ENCODE data around the gene GALNTL6.

GALNTL6 gene

DNA sequence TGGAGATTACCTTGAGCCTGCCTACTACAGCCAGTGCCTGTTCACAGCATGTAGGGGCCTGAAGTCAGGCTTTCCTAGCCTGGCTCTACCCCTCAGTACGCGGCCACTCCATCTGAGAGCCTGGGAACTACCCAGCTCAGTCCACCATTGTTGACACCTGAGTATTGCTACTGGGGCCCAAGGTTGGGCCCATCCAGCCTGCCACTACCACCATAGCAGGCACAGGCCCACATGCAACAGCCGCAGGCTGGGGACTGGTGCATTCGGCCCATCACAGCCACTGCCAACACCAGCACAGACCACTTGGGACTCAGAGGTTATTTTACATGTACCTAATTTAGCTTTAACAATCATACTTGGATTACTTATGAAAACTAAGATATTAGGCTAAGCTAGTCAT, 314.0 kb downstream of the GALNTL6 start:
- no peak for DNase-seq (ENCODE audit: low spot score)
- H3K4me3 Mint-ChIP-seq, result no peak overlapping the region
- no peaks in the 10 kb centered on the region for H3K4me1 Mint-ChIP-seq (ENCODE audit: low read depth)
- no peaks in the 10 kb centered on the region for H3K27me3 Mint-ChIP-seq (ENCODE audit: low read depth)
- no peak overlapping the region for H3K27ac Mint-ChIP-seq
- H3K9me3 Mint-ChIP-seq, result peaks cover under 1% of the 10 kb centered on the region
- H3K36me3 Mint-ChIP-seq (ENCODE audit: low read depth), result no peaks in the 10 kb centered on the region

DNA sequence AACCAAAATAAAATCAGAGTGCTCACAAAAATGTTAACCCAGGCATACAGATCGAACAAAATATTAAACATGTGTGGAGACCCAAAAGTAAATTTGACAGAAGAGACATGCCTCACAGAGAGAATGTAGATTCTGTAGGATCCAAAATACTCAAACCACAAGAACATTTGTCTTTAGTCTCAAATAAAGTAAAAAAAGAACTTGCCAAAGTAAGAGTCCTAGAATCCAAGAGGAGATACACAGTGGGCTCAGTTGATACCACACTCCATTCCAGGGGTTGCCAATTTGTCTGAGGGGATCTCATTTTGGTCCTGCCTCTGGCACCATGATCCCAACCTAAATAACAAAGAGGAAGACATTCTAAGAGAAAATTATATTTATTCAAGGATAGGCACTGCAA, 316.4 kb downstream of the GALNTL6 start:
- DNase-seq (ENCODE audit: low spot score), result no peak
- Mint-ChIP-seq H3K27me3 (ENCODE audit: low read depth) (no peaks in the 10 kb centered on the region), H3K4me3 (no peak overlapping the region)

DNA sequence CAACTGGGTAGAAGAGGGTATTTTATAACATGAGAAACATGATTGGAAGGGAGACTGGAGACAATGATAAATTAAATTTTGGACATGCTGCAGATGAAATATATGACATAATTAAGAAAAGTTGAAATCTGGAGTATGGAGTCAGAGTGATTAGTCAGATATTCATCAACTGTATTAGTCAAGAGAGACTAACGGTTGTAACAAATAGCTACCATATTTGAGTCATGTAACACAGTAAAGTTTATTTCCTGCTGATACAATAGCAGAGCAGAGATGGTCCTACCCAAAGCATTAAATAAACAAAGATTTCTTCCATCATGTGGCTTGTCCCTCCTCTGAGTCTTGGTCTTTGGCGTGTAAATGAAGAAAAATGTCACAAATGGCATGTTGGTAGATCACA, 321.3 kb downstream of the GALNTL6 start:
- DNase-seq (ENCODE audit: low spot score), result no peak
- no peaks in the 10 kb centered on the region for H3K36me3 Mint-ChIP-seq (ENCODE audit: low read depth)
- no peak overlapping the region for H3K27ac Mint-ChIP-seq
- no peaks in the 10 kb centered on the region for H3K27me3 Mint-ChIP-seq (ENCODE audit: low read depth)
- H3K4me1 Mint-ChIP-seq (ENCODE audit: low read depth), result no peaks in the 10 kb centered on the region
- H3K9me3 Mint-ChIP-seq, result no peaks in the 10 kb centered on the region
- H3K4me3 Mint-ChIP-seq, result no peak overlapping the region

More for the DNA sequence above, 316.4 kb downstream of the GALNTL6 start:
- H3K9me3 Mint-ChIP-seq, result no peaks in the 10 kb centered on the region
- H3K27ac Mint-ChIP-seq, result no peak overlapping the region
- H3K36me3 Mint-ChIP-seq (ENCODE audit: low read depth), result no peaks in the 10 kb centered on the region
- H3K4me1 Mint-ChIP-seq (ENCODE audit: low read depth), result no peaks in the 10 kb centered on the region

DNA sequence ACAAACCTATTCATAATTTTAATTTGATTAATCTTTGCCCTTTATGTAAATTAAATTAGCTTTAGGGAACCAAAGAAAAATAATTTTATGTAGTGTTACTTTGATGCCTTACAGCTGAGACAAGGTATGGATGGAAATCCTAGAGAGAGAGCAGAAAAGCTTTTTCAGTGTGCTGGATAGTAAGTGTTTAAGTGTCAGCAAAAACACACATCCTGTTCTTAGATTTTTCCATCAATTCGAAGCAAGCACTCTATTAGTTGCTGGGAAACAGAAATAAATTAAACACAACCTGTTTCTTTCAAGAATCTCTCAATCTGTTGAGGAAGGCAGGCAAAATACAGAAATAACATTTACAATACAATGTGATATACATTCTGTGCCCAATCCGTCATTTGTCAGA, 327.8 kb downstream of the GALNTL6 start:
- Mint-ChIP-seq H3K4me3 (no peak overlapping the region), H3K4me1 (ENCODE audit: low read depth) (no peaks in the 10 kb centered on the region), H3K9me3 (no peaks in the 10 kb centered on the region), H3K36me3 (ENCODE audit: low read depth) (no peaks in the 10 kb centered on the region), H3K27ac (no peak overlapping the region), H3K27me3 (ENCODE audit: low read depth) (no peaks in the 10 kb centered on the region)
- DNase-seq (ENCODE audit: low spot score), result no peak

DNA sequence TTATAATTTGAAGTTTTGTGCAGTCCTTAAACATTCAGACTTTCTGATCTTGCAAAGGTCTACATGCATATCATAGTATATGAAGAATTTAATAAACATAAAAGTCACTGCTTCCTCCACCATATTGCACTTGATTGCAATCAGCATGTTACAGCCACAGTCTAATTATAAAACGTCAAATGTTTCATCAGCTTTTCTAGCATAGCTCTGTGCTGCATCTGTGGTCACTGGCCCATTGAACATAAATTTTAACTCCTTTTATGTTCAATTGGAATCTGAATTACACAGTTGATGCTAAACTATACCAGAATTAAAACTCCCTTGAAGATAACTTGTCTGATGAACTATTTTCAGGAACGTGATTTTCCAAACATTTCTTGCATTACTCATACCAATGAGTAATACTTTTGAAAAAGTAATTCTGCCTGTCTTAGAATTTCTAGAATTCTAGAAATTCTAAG, 329.1 kb downstream of the GALNTL6 start:
- H3K4me3 Mint-ChIP-seq, result no peak overlapping the region
- H3K4me1 Mint-ChIP-seq (ENCODE audit: low read depth), result no peaks in the 10 kb centered on the region
- no peak for DNase-seq (ENCODE audit: low spot score)
- no peaks in the 10 kb centered on the region for H3K9me3 Mint-ChIP-seq
- no peaks in the 10 kb centered on the region for H3K36me3 Mint-ChIP-seq (ENCODE audit: low read depth)
- no peak overlapping the region for H3K27ac Mint-ChIP-seq
- no peaks in the 10 kb centered on the region for H3K27me3 Mint-ChIP-seq (ENCODE audit: low read depth)

DNA sequence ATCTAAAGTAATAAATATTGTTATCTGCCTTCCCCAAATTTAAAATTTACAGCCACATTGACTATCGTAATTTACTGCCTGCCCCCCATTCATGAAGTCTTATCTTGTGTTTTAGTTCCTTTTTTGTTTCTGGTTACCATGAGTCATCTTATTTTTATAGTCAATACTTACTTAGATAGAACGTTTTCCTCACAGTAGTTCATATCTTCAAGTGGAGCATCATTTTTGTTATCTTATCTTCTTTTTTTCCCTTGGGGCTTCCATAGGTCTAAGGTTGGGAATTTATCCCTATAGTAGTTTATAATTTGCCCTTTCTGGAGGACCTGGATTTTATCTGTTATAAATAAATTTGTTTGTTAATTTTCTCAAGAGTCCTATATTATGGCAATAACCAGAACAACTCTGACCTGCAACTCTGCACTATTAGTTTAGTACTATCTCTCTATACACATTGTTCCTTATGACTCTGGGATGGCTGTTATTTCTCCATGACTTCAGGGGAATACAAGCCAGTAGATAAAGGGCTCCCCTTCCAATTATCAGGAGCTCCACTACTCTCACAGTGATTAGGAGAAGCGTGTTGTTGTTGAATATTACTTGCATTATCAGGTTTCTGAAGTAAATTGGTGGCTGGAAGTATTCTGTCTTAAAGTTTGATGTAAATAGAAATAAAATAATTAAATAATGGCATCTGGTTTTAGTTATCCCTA, 330.6 kb downstream of the GALNTL6 start:
- H3K4me1 Mint-ChIP-seq (ENCODE audit: low read depth), result no peaks in the 10 kb centered on the region
- H3K27ac Mint-ChIP-seq, result no peak overlapping the region
- H3K9me3 Mint-ChIP-seq, result no peaks in the 10 kb centered on the region
- no peak overlapping the region for H3K4me3 Mint-ChIP-seq
- no peaks in the 10 kb centered on the region for H3K27me3 Mint-ChIP-seq (ENCODE audit: low read depth)
- H3K36me3 Mint-ChIP-seq (ENCODE audit: low read depth), result no peaks in the 10 kb centered on the region
- DNase-seq (ENCODE audit: low spot score), result no peak

DNA sequence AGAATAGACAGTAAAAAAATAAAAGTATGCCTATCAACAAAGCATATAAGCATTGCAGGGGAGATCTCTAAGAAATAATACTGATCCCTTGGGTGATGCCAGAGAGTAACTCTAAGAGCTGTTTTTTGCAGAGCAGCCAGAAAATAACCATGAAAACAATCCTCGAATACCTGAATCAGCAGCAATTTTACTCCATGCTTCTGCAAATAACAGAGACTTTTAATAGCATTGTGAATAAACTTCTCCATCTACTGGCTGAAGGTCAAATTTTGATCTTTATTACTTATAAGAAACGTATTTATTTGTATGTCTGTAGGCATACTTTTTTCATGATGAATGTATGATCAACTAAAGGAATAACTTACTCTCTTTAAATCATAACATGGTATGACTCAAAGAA, 334.5 kb downstream of the GALNTL6 start:
- DNase-seq (ENCODE audit: low spot score), result no peak
- no peaks in the 10 kb centered on the region for H3K9me3 Mint-ChIP-seq
- no peak overlapping the region for H3K27ac Mint-ChIP-seq
- no peaks in the 10 kb centered on the region for H3K27me3 Mint-ChIP-seq (ENCODE audit: low read depth)
- H3K36me3 Mint-ChIP-seq (ENCODE audit: low read depth), result no peaks in the 10 kb centered on the region
- no peaks in the 10 kb centered on the region for H3K4me1 Mint-ChIP-seq (ENCODE audit: low read depth)
- no peak overlapping the region for H3K4me3 Mint-ChIP-seq

DNA sequence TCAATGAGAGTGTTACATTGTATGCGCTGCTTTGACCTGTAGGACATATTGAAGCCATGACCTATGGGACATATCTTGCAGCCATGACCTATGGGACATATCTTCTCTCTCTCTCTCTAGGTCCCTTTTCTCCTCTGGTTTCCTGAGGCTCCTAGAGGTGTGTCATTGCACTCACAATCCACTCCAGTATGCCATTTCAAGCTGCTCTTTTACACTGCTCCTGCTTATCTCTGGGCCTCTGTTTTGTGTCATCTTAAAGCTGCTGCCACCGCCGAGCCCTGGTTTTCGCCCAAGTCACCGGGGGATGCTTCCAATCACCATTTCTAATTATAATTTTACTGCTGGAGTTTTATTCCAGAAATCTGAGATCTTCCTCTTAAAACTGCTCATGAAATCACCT, 336.1 kb downstream of the GALNTL6 start:
- H3K27ac Mint-ChIP-seq, result no peak overlapping the region
- H3K9me3 Mint-ChIP-seq, result no peaks in the 10 kb centered on the region
- no peaks in the 10 kb centered on the region for H3K27me3 Mint-ChIP-seq (ENCODE audit: low read depth)
- no peaks in the 10 kb centered on the region for H3K4me1 Mint-ChIP-seq (ENCODE audit: low read depth)
- DNase-seq (ENCODE audit: low spot score), result no peak
- H3K4me3 Mint-ChIP-seq, result no peak overlapping the region
- no peaks in the 10 kb centered on the region for H3K36me3 Mint-ChIP-seq (ENCODE audit: low read depth)

DNA sequence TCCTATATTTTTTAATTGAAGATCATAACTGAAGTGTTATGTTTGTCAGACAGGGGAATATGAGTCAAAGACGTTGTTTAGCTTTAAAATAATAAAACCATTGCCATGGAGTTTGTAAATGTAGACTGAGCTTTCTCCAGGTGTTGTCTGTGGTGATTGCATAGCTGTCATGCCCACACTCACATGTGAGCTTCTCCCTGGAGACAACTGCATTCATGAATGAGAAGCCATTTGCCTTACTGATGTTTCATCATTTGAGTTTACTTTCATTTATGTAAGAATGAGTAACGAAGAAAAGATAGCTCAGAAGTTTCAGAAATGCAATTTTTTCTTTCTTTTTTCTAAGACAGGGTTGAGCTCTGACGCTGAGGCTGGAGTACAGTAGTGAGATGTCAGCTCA, 339.1 kb downstream of the GALNTL6 start:
- DNase-seq (ENCODE audit: low spot score), result no peak
- no peak overlapping the region for H3K4me3 Mint-ChIP-seq
- no peaks in the 10 kb centered on the region for H3K27me3 Mint-ChIP-seq (ENCODE audit: low read depth)
- H3K27ac Mint-ChIP-seq, result no peak overlapping the region
- no peaks in the 10 kb centered on the region for H3K4me1 Mint-ChIP-seq (ENCODE audit: low read depth)
- H3K36me3 Mint-ChIP-seq (ENCODE audit: low read depth), result no peaks in the 10 kb centered on the region
- no peaks in the 10 kb centered on the region for H3K9me3 Mint-ChIP-seq

DNA sequence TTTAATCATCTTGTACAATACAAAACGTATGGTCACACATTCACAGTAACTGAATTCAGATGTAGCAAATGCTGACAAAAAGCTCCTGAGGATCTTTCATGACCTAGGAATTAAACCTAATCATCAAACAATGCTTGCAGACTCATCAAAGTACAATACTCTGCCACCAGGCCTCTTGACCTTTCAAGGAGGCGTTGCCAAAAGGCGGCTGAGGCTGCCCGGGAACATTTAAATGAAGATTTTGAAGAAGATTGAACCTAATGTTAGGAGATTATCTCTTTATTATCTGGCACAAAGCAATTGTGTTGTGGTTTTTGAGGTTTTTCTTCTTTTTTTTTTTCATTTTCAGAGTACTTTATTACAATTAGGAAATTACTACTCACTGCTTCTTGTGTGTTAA, 340.5 kb downstream of the GALNTL6 start:
- H3K36me3 Mint-ChIP-seq (ENCODE audit: low read depth), result no peaks in the 10 kb centered on the region

DNA sequence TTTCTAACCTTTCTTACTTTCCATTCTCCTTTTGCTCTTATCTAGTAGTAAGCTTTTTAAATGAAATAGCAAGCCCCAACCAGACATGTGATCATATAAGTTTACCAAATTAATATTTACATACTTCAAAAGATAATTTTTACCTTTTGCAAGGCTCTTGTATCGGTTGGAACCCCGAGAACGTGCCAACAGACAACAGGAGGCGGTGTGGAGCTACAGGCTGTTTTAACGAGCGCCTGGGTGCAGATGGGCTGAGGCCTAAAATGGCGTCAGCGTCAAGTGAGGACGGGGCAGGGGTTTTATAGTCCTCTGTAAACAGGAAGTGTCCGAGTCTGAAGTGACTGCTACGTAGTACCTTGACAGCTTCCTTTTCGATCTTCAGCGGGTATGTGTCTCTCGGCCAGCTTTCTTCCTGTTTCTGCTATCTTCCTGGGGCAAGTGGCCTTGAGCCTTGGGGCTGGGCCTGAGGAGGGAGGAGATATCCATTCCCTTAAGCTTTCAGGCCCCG, 342.7 kb downstream of the GALNTL6 start:
- DNase-seq (ENCODE audit: low spot score), result no peak
- Mint-ChIP-seq H3K4me1 (ENCODE audit: low read depth) (no peaks in the 10 kb centered on the region), H3K4me3 (no peak overlapping the region), H3K9me3 (no peaks in the 10 kb centered on the region), H3K27me3 (ENCODE audit: low read depth) (no peaks in the 10 kb centered on the region), H3K27ac (no peak overlapping the region), H3K36me3 (ENCODE audit: low read depth) (no peaks in the 10 kb centered on the region)

More for the DNA sequence above, 340.5 kb downstream of the GALNTL6 start:
- no peaks in the 10 kb centered on the region for H3K9me3 Mint-ChIP-seq
- no peak overlapping the region for H3K27ac Mint-ChIP-seq
- no peak overlapping the region for H3K4me3 Mint-ChIP-seq
- DNase-seq (ENCODE audit: low spot score), result no peak
- H3K4me1 Mint-ChIP-seq (ENCODE audit: low read depth), result no peaks in the 10 kb centered on the region
- H3K27me3 Mint-ChIP-seq (ENCODE audit: low read depth), result no peaks in the 10 kb centered on the region

DNA sequence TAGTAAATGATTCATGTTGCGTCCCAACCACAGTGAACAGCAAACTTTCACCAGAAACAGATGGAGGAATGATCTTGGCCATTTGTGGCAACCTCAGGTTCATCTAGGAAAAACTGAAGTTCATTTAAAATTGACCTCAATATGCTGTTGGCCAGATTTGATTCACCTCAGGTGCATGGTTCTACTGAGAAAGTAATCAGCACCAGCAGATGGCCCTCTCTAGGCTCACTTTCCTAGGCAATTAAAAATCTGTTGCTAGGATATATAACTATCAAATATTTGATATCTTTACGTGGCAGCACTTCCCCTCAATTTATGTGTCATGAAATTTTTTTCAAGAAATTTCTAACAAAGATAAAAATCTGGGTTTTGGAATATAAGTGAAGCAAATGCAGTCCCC, 344.7 kb downstream of the GALNTL6 start:
- Mint-ChIP-seq H3K36me3 (ENCODE audit: low read depth) (no peaks in the 10 kb centered on the region), H3K4me3 (no peak overlapping the region), H3K27me3 (ENCODE audit: low read depth) (no peaks in the 10 kb centered on the region), H3K27ac (no peak overlapping the region), H3K4me1 (ENCODE audit: low read depth) (no peaks in the 10 kb centered on the region), H3K9me3 (no peaks in the 10 kb centered on the region)
- DNase-seq (ENCODE audit: low spot score), result no peak

DNA sequence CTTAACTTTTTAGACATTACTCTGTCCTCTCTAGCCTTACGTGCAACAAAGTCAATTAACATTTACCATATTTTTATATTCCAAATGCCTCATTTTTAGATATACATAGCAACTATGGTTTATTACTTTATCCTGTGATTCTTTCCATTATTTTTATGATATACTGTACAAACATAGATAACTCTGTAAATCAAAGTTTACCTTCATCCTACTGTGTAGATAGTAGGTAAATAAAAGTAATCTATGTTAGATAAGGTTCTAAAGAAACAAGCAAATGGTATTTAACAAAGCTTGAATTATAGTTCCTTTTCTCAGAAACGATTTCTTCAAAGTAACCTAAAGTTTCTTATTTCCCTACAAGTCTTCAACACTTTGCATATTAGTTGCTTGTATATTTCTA, 350.0 kb downstream of the GALNTL6 start:
- Mint-ChIP-seq H3K36me3 (ENCODE audit: low read depth) (no peaks in the 10 kb centered on the region), H3K4me1 (ENCODE audit: low read depth) (no peaks in the 10 kb centered on the region), H3K27me3 (ENCODE audit: low read depth) (no peaks in the 10 kb centered on the region), H3K4me3 (no peak overlapping the region), H3K9me3 (peaks cover under 1% of the 10 kb centered on the region), H3K27ac (no peak overlapping the region)
- DNase-seq (ENCODE audit: low spot score), result no peak

DNA sequence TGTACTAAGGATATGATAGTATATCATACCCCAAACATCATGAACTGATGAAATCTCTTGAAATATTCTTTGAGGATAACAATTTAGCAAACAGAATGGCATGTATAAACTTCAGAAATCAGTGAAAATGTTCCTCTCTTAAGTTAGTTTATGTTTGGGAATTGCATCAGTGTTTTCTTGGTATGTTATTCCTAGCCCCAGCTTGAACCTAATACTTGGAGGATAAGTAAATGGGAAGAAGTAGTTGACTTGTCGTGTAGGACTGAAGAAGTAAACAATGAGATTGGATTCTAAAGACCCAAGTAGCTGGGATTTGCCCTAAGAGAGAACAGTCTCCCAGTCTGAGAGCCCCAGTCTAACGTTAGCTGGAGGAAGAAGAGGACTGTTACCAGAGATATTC, 355.7 kb downstream of the GALNTL6 start:
- no peak for DNase-seq (ENCODE audit: low spot score)
- Mint-ChIP-seq H3K4me1 (ENCODE audit: low read depth) (no peaks in the 10 kb centered on the region), H3K36me3 (ENCODE audit: low read depth) (no peaks in the 10 kb centered on the region), H3K9me3 (peaks cover 17% of the 10 kb centered on the region), H3K27me3 (ENCODE audit: low read depth) (no peaks in the 10 kb centered on the region), H3K27ac (no peak overlapping the region), H3K4me3 (no peak overlapping the region)

DNA sequence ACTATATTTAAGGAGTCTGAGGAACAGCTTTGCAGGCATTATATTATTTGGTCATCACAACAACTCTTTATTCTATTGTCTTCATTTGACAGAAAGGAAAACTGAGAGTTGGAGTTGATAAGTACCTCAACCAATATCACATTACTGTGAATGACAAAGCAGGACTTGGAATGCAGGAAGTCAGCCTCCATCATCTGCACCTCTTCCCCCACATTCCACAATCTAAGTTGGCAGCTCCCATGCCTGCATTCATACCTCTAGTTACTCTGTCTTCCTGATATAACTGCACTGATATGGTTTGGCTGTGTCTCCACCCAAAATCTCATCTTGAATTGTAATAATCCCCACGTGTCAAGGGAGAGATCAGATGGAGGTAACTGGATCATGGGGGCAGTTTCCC, 356.7 kb downstream of the GALNTL6 start:
- H3K27ac Mint-ChIP-seq, result no peak overlapping the region
- H3K27me3 Mint-ChIP-seq (ENCODE audit: low read depth), result no peaks in the 10 kb centered on the region
- DNase-seq (ENCODE audit: low spot score), result no peak
- H3K9me3 Mint-ChIP-seq, result peaks cover 18% of the 10 kb centered on the region
- no peaks in the 10 kb centered on the region for H3K36me3 Mint-ChIP-seq (ENCODE audit: low read depth)
- no peak overlapping the region for H3K4me3 Mint-ChIP-seq
- H3K4me1 Mint-ChIP-seq (ENCODE audit: low read depth), result no peaks in the 10 kb centered on the region

All from T-helper 2 cell treated with Interferon-gamma antibody and Interleukin-4, amounts not matched to agents 5 μg/mL and 100 μg/mL, for 36 hours (primary cell).